Panc1 (cell line): ENCODE results near the gene LRRC34. TPM values are rescaled to one million over a fixed set of nuclear protein-coding genes. Genes with fewer than 3 reads are reported as not detected.

Source experiments
- ATAC-seq: fragments of 200-7000 bp; cut with Tn5 transposase; 2 replicates; pipeline ENCODE4 v1.9.1; 2020; ENCODE audit warnings: mild to moderate bottlenecking, moderate library complexity
- Bru-seq: library from RNA; stranded (reverse); fragments of 400-500 nt; gene quantifications from one replicate; lab custom pipeline; 2021; lab: Mats Ljungman, UMichigan
- BruChase-seq, 2 experiments: library from RNA; stranded (reverse); fragments of 400-500 nt; gene quantifications; one replicate each; lab custom pipeline; 2021; lab: Mats Ljungman, UMichigan
- BruUV-seq: library from RNA; stranded (reverse); fragments of 400-500 nt; replicated peaks from 2 replicates; lab custom pipeline; 2021; lab: Mats Ljungman, UMichigan
- CTCF ChIA-PET: fragments of 300-600 bp; sonication (Branson Sonifier 250); formaldehyde crosslinking; loops from one replicate; lab custom pipeline; 2022; ENCODE audit warnings: antibody characterized with exemption; lab: Charles Lee
- POLR2A ChIA-PET: fragments of 300-600 bp; sonication (Branson Sonifier 250); formaldehyde crosslinking; loops from one replicate; lab custom pipeline; 2022; ENCODE audit warnings: antibody characterized with exemption; lab: Charles Lee
- DNase-seq: peaks from one replicate; pipeline ENCODE4 v3.0.0-alpha.2; 2010; ENCODE audit warnings: low read depth, low spot score
- H3K27ac ChIP-seq: 2 replicates; pipeline ENCODE4 v1.5.1; 2011; ENCODE audit warnings: mild to moderate bottlenecking, low read length, inconsistent platforms
- H3K27me3 ChIP-seq: fragments of 200-500 bp; sonication (Bioruptor generic); 2 replicates; pipeline ENCODE4 v1.6.0; 2014; ENCODE audit warnings: low read length, inconsistent platforms; ENCODE audit not compliant: control insufficient read depth, insufficient read depth
- H3K36me3 ChIP-seq: fragments of 200-500 bp; sonication (Bioruptor generic); 2 replicates; pipeline ENCODE4 v1.5.1; 2014; ENCODE audit warnings: inconsistent platforms, mild to moderate bottlenecking, low read length, moderate library complexity; ENCODE audit not compliant: control insufficient read depth, insufficient read depth
- H3K4me1 ChIP-seq: 2 replicates; pipeline ENCODE4 v1.5.1; 2011; ENCODE audit warnings: inconsistent platforms, mild to moderate bottlenecking, low read length, moderate library complexity; ENCODE audit not compliant: control insufficient read depth, insufficient read depth
- H3K4me3 ChIP-seq, 2 experiments: 2 replicates each; pipeline ENCODE4 v1.5.1; 2011 to 2012; ENCODE audit warnings: low read depth in 2 of 2, low read length in 2 of 2, mild to moderate bottlenecking in 2 of 2, inconsistent platforms in 1 of 2, moderate library complexity in 1 of 2
- H3K9me3 ChIP-seq: fragments of 200-500 bp; sonication (Bioruptor generic); 2 replicates; pipeline ENCODE4 v1.5.1; 2014; ENCODE audit warnings: low read depth, mild to moderate bottlenecking, inconsistent platforms, low read length, moderate library complexity; ENCODE audit not compliant: control insufficient read depth, insufficient read depth
- CTCF ChIP-seq: fragments of 450-650 bp; IDR thresholded peaks from 2 replicates; pipeline ENCODE4 v1.5.1; 2017; ENCODE audit warnings: mild to moderate bottlenecking
- POLR2AphosphoS5 ChIP-seq: IDR thresholded peaks from 2 replicates; pipeline ENCODE4 v1.6.1; 2012; ENCODE audit warnings: mild to moderate bottlenecking, low read depth, low read length, moderate library complexity
- SIN3A ChIP-seq: IDR thresholded peaks from 2 replicates; pipeline ENCODE4 v1.6.1; 2012; ENCODE audit warnings: low read depth, mild to moderate bottlenecking, low read length, moderate library complexity, borderline replicate concordance; ENCODE audit not compliant: insufficient read depth
- TCF7L2 ChIP-seq: IDR thresholded peaks from 2 replicates; pipeline ENCODE4 v1.6.1; 2011; ENCODE audit warnings: mild to moderate bottlenecking, low read depth, low read length, inconsistent platforms
- in situ Hi-C: cut with HindIII; loops from 2 replicates; pipeline ENCODE4 v1.10.0; 2016; ENCODE audit warnings: low sequenced_read_pairs, low pct_unique_long_range_greater_than_20kb
- intact Hi-C: fragments of 100-400 bp; cut with micrococcal nuclease; formaldehyde crosslinking; loops from one replicate; pipeline ENCODE4 v1.10.0; 2022; ENCODE audit not compliant: unreplicated experiment
- long read RNA-seq: library from polyadenylated mRNA; unstranded; transcript quantifications from one replicate; pipeline ENCODE4 v2.0.0, GENCODE V29; 2021; ENCODE audit not compliant: unreplicated experiment
- polyA plus RNA-seq: library from polyadenylated mRNA; unstranded; fragments of >200 nt; gene quantifications from one replicate; pipeline ENCODE4 v1.2.1, GENCODE V29; 2012; ENCODE audit warnings: missing spikeins; ENCODE audit not compliant: insufficient read length
- total RNA-seq: library from RNA; stranded (reverse); gene quantifications from one replicate; pipeline ENCODE4 v1.2.1, GENCODE V29; 2021; ENCODE audit not compliant: unreplicated experiment
- TF ChIP-seq, protein P1 (sequence below), 2 experiments: IDR thresholded peaks; 2 replicates each; pipeline ENCODE4 v1.6.1; 2011 to 2012; ENCODE audit warnings: low read depth in 2 of 2, control low read depth in 1 of 2, low read length in 1 of 2, mild to moderate bottlenecking in 1 of 2, moderate library complexity in 1 of 2; ENCODE audit not compliant: insufficient read depth in 1 of 2

The LRRC34 gene
- total RNA-seq (1.2 TPM), Bru-seq, nascent RNA (percentile 36 among the genes with signal in this experiment), BruChase-seq, experiment 1, labeled RNA remaining after a 2-hour chase (percentile 42 among the genes with signal in this experiment), BruChase-seq, experiment 2, labeled RNA remaining after a 6-hour chase (percentile 41 among the genes with signal in this experiment)
- polyA plus RNA-seq = 1.3 TPM
- long read RNA-seq, partial matches to known transcripts = 0 of 3 reads
- long read RNA-seq, other reads (novel, unspliced or antisense) = 1 of 3 reads

DNA sequence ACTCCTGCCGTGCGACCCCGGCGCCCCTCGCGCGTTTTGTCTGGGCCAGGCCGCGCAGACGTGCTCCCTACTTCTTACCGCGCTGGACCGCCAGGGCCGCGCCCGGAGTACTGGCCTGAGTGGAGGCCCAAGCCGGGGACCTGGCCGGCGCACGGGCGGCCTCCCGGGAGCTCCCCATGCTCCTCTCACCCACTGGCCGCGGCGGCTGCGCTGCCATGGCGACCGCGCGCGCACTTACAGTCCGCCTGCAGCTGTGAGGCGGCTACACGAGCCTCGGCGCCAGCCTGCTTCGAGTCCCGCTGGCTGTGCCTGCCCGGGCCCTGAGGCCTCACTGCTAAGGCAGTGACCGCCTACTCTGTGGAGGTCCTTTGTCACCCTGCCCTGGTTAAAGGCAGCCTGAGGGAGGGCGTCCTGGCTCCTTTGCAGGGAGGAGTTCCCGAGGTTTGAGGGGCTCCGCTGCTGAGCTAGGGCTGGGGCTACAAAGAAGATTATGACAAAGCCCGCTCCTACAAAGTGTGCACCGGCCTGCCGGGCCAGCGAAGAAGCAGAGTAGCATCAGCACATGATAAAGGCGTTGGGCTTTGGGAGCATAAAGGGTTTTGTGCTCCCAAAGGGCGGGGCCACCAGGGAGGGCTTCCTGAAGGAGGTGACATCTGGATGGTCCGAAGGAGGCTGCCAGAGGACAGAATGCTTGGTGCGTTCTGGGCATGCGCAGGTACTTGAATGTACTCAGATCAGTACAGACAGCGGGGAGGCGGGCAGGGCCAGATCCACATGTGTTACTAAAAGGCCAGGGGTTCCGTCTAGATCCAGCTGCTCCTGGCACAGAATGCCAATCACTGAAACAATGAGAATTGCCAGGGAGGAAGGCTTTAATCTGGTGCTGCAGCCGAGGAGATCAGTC, at the start of gene LRRC34, which contains the start of gene LRRIQ4:
Gene LRRC34, minus strand, starts transcription at position 573 of the 904 bp plus-strand sequence. Its CDS starts 356 bp downstream, at position 217.
Gene LRRIQ4, plus strand, starts transcription at position 539 of the 904 bp plus-strand sequence. CDS start 9,052 bp downstream, outside the sequence.
- Histone ChIP-seq H3K4me1 (peaks cover 17% of the 10 kb centered on the region; the same call in 1 of the 2 replicates), H3K36me3 (no peaks in the 10 kb centered on the region), H3K4me3 (peak within 1 kb of the TSS; percentile 39 to 60), H3K27me3 (no peaks in the 10 kb centered on the region), H3K27ac (peak within 1 kb of the TSS; percentile 63), H3K9me3 (no peaks in the 10 kb centered on the region)
- BruUV-seq = no TSS peak
- DNase-seq = no peak
- ChIA-PET CTCF (no interaction called here), POLR2A (no interaction called here)
- in situ Hi-C loops (no loop called here), intact Hi-C loops (no loop called here)
- TF ChIP-seq CTCF = no peak
- peak; percentile 27; the same call in 1 of the 2 replicates for TF ChIP-seq POLR2AphosphoS5
- peak; percentile 88 for ATAC-seq

DNA sequence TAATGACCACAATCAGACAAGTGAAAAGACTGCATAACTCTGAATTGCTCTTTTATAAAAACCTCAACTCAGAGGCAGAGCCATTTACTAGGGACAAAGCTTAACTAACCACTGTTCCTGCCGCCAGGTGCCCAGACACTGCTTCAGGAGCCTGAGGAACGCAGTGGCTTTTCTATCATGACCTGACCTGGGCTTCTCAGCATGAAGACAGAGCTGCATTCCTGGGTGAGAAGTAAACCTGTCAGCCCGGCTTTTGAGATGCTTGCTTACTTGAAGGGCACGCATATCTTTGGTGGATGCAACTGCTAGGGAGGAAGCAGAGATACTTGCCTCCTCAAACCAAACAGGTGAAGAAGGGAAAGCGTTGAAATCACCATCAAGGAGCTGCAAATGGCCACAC, 49.2 kb upstream of the LRRC34 start:
- no peaks in the 10 kb centered on the region for H3K9me3 ChIP-seq
- ATAC-seq (no peak), DNase-seq (no peak)
- no peak overlapping the region for H3K27ac ChIP-seq
- H3K36me3 ChIP-seq = no peaks in the 10 kb centered on the region
- in situ Hi-C loops = no loop called here
- intact Hi-C loops = loop anchor here (2.0 to 5.0 kb wide), 2 partner anchors 105 to 175 kb away; partner anchors contain the start of genes GPR160 and SEC62
- no peaks in the 10 kb centered on the region for H3K4me1 ChIP-seq
- ChIA-PET POLR2A (no interaction called here), CTCF (interaction anchor here (0.5 kb wide), 1 partner anchor 150 kb away, joined by 5 read pairs; no protein-coding TSS in a partner anchor)
- peaks cover 6% of the 10 kb centered on the region for H3K27me3 ChIP-seq
- TF ChIP-seq POLR2AphosphoS5 (no peak), CTCF (no peak), TCF7L2 (no peak), SIN3A (no peak)
- TF ChIP-seq, protein P1, sequence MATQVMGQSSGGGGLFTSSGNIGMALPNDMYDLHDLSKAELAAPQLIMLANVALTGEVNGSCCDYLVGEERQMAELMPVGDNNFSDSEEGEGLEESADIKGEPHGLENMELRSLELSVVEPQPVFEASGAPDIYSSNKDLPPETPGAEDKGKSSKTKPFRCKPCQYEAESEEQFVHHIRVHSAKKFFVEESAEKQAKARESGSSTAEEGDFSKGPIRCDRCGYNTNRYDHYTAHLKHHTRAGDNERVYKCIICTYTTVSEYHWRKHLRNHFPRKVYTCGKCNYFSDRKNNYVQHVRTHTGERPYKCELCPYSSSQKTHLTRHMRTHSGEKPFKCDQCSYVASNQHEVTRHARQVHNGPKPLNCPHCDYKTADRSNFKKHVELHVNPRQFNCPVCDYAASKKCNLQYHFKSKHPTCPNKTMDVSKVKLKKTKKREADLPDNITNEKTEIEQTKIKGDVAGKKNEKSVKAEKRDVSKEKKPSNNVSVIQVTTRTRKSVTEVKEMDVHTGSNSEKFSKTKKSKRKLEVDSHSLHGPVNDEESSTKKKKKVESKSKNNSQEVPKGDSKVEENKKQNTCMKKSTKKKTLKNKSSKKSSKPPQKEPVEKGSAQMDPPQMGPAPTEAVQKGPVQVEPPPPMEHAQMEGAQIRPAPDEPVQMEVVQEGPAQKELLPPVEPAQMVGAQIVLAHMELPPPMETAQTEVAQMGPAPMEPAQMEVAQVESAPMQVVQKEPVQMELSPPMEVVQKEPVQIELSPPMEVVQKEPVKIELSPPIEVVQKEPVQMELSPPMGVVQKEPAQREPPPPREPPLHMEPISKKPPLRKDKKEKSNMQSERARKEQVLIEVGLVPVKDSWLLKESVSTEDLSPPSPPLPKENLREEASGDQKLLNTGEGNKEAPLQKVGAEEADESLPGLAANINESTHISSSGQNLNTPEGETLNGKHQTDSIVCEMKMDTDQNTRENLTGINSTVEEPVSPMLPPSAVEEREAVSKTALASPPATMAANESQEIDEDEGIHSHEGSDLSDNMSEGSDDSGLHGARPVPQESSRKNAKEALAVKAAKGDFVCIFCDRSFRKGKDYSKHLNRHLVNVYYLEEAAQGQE (IDR thresholded peaks at IDR 0.05; ENCODE audit: insufficient read depth in 1 of 2, low read depth in 2 of 2, low read length in 1 of 2) = no peak
- BruUV-seq = no TSS peak
- H3K4me3 ChIP-seq = no peak overlapping the region
